Transverse colon (tissue), 4 donors: ENCODE data around the gene TRIM3. TPM values are rescaled to one million over a fixed set of nuclear protein-coding genes. Genes with fewer than 3 reads are reported as not detected.

Experiments
- DNase-seq: peaks from one replicate; pipeline ENCODE4 v3.0.0-alpha.2; 2019
- H3K27ac ChIP-seq, 4 donors: fragments of 200-600 bp; sonication (generic); 2 replicates each; pipeline ENCODE4 v1.5.1; 2016 to 2018; ENCODE audit warnings: inconsistent platforms in 4 of 4
- H3K27me3 ChIP-seq: fragments of 200-600 bp; sonication (generic); 2 replicates; pipeline ENCODE4 v1.5.1; 2017; ENCODE audit warnings: inconsistent platforms
- H3K36me3 ChIP-seq, 4 donors: fragments of 200-600 bp; sonication (generic); 2 replicates each; pipeline ENCODE4 v1.5.1; 2017 to 2019; ENCODE audit warnings: inconsistent platforms in 4 of 4
- H3K4me1 ChIP-seq, 4 donors: fragments of 200-600 bp; sonication (generic); 2 replicates each; pipeline ENCODE4 v1.5.1; 2017 to 2020; ENCODE audit warnings: inconsistent platforms in 4 of 4
- H3K4me3 ChIP-seq, 4 donors: fragments of 200-600 bp; sonication (generic); 1 replicate in 1 of 4; 2 replicates in 3 of 4; pipeline versions ENCODE4 v1.5.1 to v1.6.1; 2017 to 2019; ENCODE audit warnings: inconsistent platforms in 4 of 4
- H3K9me3 ChIP-seq, 2 donors: fragments of 200-600 bp; sonication (generic); 2 replicates each; pipeline ENCODE4 v1.5.1; 2017 to 2019; ENCODE audit warnings: inconsistent platforms in 2 of 2
- EP300 ChIP-seq: sonication (generic); formaldehyde crosslinking; IDR thresholded peaks from one replicate; pipeline ENCODE4 v1.6.1; 2017; ENCODE audit warnings: antibody characterized with exemption, low read depth
- POLR2A ChIP-seq: fragments of 450-650 bp; IDR thresholded peaks from one replicate; pipeline ENCODE4 v1.6.1; 2016; ENCODE audit warnings: antibody characterized with exemption, mild to moderate bottlenecking, moderate library complexity
- POLR2AphosphoS5 ChIP-seq, 3 donors: sonication (generic); formaldehyde crosslinking; IDR thresholded peaks; one replicate each; pipeline ENCODE4 v1.6.1; 2016; ENCODE audit warnings: antibody characterized with exemption in 3 of 3
- WGBS, 2 donors: methylation state at CpG; one replicate each; pipeline ENCODE4 v1.1.5; 2018; ENCODE audit warnings: low coverage in 1 of 2; 5-methylcytosine and 5-hydroxymethylcytosine counted together
- in situ Hi-C, 4 donors: fragments of 200-750 bp; cut with MboI; loops; one replicate each; pipeline versions ENCODE4 v1.15.0 to v1.15.1; 2017; ENCODE audit warnings: low sequenced_read_pairs in 3 of 4, low pct_ligation_motif_present in 1 of 4, low pct_unique_long_range_greater_than_20kb in 1 of 4
- intact Hi-C: fragments of 100-400 bp; cut with DNase I; formaldehyde crosslinking; loops from one replicate; pipeline ENCODE4 v1.15.1; 2023; ENCODE audit warnings: low total_unique reads
- total RNA-seq, 4 donors: library from RNA; depleted of rRNA; stranded (reverse); fragments of >200 nt; gene quantifications; one replicate each; pipeline ENCODE4 v1.1.0, GENCODE V29; 2016
- TF ChIP-seq, protein P1 (sequence below), 5 experiments: fragments of 200-600 bp in 3 of 5; fragments of 450-650 bp in 2 of 5; sonication (generic) in 3 of 5; IDR thresholded peaks; 1 replicate in 2 of 5; 2 replicates in 3 of 5; pipeline ENCODE4 v1.5.1; 2016 to 2017; ENCODE audit warnings: antibody characterized with exemption in 5 of 5, inconsistent platforms in 3 of 5, mild to moderate bottlenecking in 2 of 5, moderate library complexity in 1 of 5

TRIM3 gene
- total RNA-seq, 4 donors from 2014 or later: 49.1 to 205 (median 67.9) TPM

DNA sequence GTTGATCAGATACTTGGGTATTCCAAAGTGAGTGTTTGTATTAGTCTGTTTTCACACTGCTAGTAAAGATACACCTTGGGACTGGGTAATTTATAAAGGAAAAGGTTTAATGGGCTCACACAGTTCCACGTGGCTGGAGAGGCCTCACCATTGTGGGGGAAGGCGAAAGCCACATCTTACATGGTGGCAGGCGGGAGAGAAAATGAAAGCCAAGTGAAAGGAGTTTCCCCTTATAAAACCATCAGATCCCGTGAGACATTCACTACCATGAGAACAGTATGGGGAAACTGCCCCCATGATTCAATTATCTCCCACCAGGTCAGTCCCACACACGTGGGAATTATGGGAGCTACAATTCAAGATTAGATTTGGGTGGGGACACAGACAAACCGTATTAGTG lies 14.6 kb upstream of the TRIM3 start:
- Histone ChIP-seq H3K4me1 (peaks cover 2 to 48% (median 23%) of the 10 kb centered on the region in 4 donors), H3K27ac (peak overlapping the region in 3 of 4 donors; percentile 27 to 79 (median 63)), H3K27me3 (no peaks in the 10 kb centered on the region), H3K36me3 (peaks cover 0 to 6% (median 0%) of the 10 kb centered on the region in 4 donors), H3K4me3 (no peak overlapping the region), H3K9me3 (no peaks in the 10 kb centered on the region)
- intact Hi-C loops: no loop called here
- no peak for DNase-seq
- in situ Hi-C loops: loop anchor here in 1 of 4 donors (10.0 kb wide), 1 partner anchor 254 kb away; the partner anchor contains the start of genes CNGA4 and FHIP1B
- TF ChIP-seq EP300: no peak
- TF ChIP-seq POLR2A: no peak
- TF ChIP-seq, protein P1, sequence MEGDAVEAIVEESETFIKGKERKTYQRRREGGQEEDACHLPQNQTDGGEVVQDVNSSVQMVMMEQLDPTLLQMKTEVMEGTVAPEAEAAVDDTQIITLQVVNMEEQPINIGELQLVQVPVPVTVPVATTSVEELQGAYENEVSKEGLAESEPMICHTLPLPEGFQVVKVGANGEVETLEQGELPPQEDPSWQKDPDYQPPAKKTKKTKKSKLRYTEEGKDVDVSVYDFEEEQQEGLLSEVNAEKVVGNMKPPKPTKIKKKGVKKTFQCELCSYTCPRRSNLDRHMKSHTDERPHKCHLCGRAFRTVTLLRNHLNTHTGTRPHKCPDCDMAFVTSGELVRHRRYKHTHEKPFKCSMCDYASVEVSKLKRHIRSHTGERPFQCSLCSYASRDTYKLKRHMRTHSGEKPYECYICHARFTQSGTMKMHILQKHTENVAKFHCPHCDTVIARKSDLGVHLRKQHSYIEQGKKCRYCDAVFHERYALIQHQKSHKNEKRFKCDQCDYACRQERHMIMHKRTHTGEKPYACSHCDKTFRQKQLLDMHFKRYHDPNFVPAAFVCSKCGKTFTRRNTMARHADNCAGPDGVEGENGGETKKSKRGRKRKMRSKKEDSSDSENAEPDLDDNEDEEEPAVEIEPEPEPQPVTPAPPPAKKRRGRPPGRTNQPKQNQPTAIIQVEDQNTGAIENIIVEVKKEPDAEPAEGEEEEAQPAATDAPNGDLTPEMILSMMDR (IDR thresholded peaks at IDR 0.05): no peak
- no peak for TF ChIP-seq POLR2AphosphoS5 (IDR thresholded peaks at IDR 0.05)
- 79% methylated on average over 6 of the region's 6 CpGs; no CpG with 5 or more reads in 1 of the 2 donors for WGBS, 2 donors

DNA sequence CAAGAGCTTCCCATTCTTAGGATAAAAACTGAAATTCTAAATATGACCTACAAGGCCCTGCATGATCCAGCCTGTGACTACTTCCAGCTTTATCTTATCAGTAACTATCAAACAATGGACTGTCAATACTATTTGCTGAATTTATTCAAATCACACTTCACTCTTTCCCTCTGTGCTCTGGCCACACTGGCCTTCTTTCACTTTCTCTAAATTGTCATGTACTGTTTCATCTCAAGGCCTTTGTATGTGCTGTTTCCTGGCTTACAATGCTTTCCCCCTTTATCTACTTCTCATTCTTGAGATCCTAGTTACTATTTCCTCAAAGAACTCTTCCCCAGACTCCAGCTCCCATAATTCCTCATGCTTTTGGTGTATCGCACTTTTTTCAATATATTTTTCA lies 13.2 kb upstream of the TRIM3 start:
- Histone ChIP-seq H3K9me3 (no peaks in the 10 kb centered on the region), H3K27me3 (no peaks in the 10 kb centered on the region), H3K27ac (peak overlapping the region; percentile 2 to 79 (median 32)), H3K4me3 (no peak overlapping the region), H3K36me3 (no peaks in the 10 kb centered on the region), H3K4me1 (peaks cover 13 to 62% (median 35%) of the 10 kb centered on the region in 4 donors)
- WGBS, 2 donors: 68 to 88% methylated on average over 1 of the region's 1 CpG
- intact Hi-C loops (no loop called here), in situ Hi-C loops (loop anchor here in 1 of 4 donors (10.0 kb wide), 1 partner anchor 252 kb away; the partner anchor contains the start of genes CNGA4 and FHIP1B)
- no peak for DNase-seq
- TF ChIP-seq POLR2AphosphoS5 (IDR thresholded peaks at IDR 0.05): no peak
- TF ChIP-seq POLR2A: no peak
- TF ChIP-seq, protein P1 (IDR thresholded peaks at IDR 0.05): no peak
- TF ChIP-seq EP300: no peak

DNA sequence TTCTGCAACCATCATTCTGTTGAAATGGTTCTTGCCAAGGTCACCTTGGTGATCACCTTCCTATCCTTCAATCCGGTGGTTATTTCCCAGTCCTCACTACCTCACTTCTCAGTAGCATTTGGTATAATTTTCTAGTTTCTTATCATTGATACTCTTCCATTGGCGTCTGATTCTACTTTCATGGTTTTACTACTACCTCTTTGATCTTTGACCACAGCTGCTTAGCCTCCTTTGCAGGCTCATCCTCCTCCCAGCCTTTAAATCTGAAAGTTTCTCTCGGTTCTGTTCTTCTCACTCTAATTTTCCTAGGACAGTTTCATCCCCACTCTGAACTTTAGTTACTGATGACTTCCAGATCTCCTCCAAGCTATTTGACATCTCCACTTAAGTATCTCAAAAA lies 12.5 kb upstream of the TRIM3 start:
- H3K36me3 ChIP-seq: no peaks in the 10 kb centered on the region
- 52 to 54% methylated on average over 3 of the region's 3 CpGs for WGBS, 2 donors
- intact Hi-C loops: no loop called here
- no peak overlapping the region for H3K4me3 ChIP-seq
- H3K4me1 ChIP-seq: peaks cover 13 to 63% (median 37%) of the 10 kb centered on the region in 4 donors
- H3K27ac ChIP-seq: peak overlapping the region in 2 of 4 donors; percentile 29 to 36
- TF ChIP-seq POLR2AphosphoS5 (IDR thresholded peaks at IDR 0.05): no peak
- TF ChIP-seq, protein P1 (IDR thresholded peaks at IDR 0.05): no peak
- no peak for TF ChIP-seq EP300
- no peak for TF ChIP-seq POLR2A
- no peaks in the 10 kb centered on the region for H3K27me3 ChIP-seq
- H3K9me3 ChIP-seq: no peaks in the 10 kb centered on the region
- in situ Hi-C loops: loop anchor here in 1 of 4 donors (10.0 kb wide), 1 partner anchor 251 kb away; the partner anchor contains the start of genes CNGA4 and FHIP1B
- no peak for DNase-seq

DNA sequence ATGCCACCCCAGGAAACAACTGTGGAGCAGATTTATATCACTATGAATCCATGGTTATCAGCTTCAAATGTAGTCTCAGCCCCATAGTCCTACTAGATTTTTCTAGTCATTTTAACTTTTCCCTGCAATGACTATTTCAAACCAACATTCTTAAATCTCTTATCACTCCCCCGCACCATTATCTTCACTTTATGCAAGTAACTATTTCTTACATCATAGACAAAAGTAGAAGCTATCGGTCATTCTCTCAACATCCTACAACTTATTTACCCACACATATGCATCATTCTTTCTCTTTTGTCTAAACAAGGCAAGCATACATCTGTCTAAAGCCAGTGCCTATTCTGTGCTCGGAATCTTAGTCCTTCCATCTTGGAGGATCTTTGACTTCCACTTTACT lies 11.9 kb upstream of the TRIM3 start:
- no peak for TF ChIP-seq POLR2AphosphoS5 (IDR thresholded peaks at IDR 0.05)
- peaks cover 13 to 65% (median 39%) of the 10 kb centered on the region in 4 donors for H3K4me1 ChIP-seq
- peak overlapping the region in 1 of 4 donors; percentile 36 for H3K27ac ChIP-seq
- no peaks in the 10 kb centered on the region for H3K36me3 ChIP-seq
- intact Hi-C loops (no loop called here), in situ Hi-C loops (loop anchor here in 1 of 4 donors (10.0 kb wide), 1 partner anchor 251 kb away; the partner anchor contains the start of genes CNGA4 and FHIP1B)
- no peak for DNase-seq
- H3K4me3 ChIP-seq: no peak overlapping the region
- WGBS, 2 donors: 61 to 79% methylated on average over 3 of the region's 3 CpGs
- H3K27me3 ChIP-seq: no peaks in the 10 kb centered on the region
- no peaks in the 10 kb centered on the region for H3K9me3 ChIP-seq
